NCI-H446 treated with DMSO at 0.1 percent for 48 hours (cell line): Measurements from ENCODE around the gene SSX5.
"Not testable (repeated sequence)": the region's sequence is repeated elsewhere in the genome, so short reads cannot be mapped to it uniquely, and the experiment has no call there.

Source experiments
- DNase-seq: peaks from one replicate; lab custom pipeline; 2025; lab: John Stamatoyannopoulos, UW

Gene SSX5

DNA sequence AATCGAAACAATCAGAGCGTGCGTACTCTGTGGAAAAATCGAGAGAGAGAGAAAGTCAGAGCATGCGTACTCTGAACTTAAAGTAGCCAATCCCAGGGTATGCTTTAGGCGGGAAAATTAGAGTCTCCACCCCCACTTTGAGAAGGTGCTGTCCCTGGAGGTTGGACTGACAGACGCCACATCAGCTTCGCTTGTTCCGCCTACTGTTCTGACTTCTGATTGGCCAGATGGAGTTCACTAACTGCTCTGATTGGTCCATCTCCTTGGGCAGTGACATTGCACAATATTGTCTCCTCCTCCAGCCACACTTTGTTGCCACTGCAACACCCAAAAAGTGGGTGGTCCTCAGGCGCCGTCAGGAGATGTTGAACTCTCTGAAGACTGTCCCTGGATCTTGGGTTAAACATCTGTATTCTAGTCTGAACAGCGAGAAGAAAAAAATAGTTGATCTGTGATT, at the start of gene SSX5:
SSX5 (minus strand) TSS at position 51 of the 457 bp plus-strand sequence. CDS start 1,437 bp downstream, outside the sequence.
- no peak for DNase-seq

- not testable (repeated sequence) for DNase-seq
Measured at GRCh38 chrX:48224196-48224595, 27.6 kb upstream of the SSX5 start.

- not testable (repeated sequence) for DNase-seq
Measured at GRCh38 chrX:48214341-48214740, 17.7 kb upstream of the SSX5 start.

- not testable (repeated sequence) for DNase-seq
Measured at GRCh38 chrX:48190024-48190423, 6.6 kb downstream of the SSX5 start.

- not testable (repeated sequence) for DNase-seq
Measured at GRCh38 chrX:48181882-48182281, 14.7 kb downstream of the SSX5 start.

DNA sequence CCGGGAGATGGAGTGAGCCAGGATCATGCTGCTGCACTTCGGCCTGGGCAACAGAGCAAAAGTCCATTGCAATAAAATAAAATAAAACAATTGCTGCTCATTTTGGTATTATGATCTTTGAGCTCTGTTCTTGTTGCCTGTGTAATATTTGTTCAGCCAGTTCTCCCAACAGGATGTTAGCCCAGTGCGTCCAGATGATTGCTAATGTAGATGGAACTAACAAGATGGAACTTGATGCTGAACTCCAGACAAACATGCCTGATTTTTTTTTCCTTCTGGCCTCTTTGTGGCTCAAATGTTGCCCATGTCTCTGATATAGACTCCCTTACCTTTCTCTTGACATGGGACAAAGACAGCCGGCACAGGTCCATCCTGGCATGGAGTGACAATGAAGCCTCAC, 15.8 kb downstream of the SSX5 start:
- DNase-seq: no peak

DNA sequence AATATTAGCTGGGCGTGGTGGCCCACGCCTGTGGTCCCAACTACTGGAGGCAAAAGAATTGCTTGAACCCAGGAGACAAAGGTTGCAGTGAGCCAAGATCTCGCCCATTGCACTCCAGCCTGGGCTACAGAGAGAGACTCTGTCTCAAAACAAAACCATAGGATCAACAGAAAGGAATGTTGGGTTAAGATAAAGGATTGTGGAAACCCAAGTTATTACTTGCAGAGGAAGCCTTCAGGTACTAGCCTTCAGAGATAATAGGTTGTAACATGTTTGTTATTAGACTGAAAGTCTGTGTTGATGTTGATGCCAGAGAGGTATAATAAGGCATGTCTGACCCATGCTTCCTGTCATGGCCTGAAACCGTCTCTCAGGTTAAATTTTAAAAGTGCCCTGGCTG, 16.9 kb downstream of the SSX5 start:
- no peak for DNase-seq

DNA sequence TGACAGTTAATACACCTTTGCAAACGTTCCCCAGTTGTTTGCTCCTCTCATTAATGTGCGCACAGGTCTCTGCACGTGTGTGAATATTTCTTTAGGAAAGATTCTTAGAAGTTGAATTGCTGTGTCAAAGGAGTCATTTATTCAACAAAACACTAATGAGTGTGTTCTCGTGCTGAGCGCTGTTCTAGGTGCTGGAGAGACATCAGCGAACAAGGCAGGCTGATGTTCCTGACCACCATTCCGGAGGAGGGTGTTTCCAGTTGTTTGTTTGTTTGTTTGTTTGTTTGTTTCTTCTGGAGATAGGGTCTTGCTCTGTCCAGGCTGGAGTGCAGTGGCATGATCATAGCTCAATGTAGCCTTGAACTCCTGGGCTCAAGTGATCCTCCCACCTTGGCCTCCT, 30.3 kb downstream of the SSX5 start:
- DNase-seq: not testable (repeated sequence)

DNA sequence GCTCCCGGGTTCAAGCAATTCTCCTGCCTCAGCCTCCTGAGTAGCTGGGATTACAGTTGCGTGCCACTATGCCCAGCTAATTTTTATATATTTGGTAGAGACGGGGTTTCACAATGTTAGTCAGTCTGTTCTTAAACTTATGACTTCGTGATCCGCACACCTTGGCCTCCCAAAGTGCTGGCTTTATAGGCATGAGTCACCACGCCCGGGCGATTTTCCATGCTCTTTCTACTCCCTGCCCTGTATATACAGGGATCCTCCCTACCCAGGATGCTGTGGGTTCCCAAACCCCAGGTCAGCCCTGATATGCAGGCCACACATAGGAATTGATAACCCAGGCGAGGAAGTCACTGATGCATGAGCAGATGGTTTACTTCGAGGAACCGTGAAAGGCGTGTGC, 31.4 kb downstream of the SSX5 start:
- DNase-seq: no peak

GRCh38 chrX:48156014-48156413, 40.6 kb downstream of the SSX5 start:
- DNase-seq: no peak

DNA sequence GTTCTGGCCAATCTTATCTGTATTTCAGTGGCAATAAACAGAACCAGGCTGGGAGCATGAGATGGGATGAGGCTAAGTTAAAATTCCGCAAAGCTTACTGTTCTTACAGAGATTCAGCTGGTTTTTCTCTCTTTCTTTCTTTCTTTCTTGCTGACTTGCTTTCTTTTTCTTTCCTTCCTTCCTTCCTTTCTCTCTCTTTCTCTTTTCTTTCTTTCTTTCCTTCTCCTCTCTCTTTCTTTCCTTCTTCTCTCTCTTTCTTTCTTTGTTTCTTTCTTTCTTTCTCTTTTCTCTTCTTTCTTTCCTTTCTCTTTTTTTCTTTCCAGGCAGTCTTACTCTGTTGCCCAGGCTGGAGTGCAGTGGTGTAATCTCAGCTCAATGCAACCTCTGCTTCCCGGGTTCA, 41.8 kb downstream of the SSX5 start:
- DNase-seq: no peak

- DNase-seq: no peak
Measured at GRCh38 chrX:48153769-48154168, 42.8 kb downstream of the SSX5 start.

GRCh38 chrX:48142697-48143096, 53.9 kb downstream of the SSX5 start:
- not testable (repeated sequence) for DNase-seq

DNA sequence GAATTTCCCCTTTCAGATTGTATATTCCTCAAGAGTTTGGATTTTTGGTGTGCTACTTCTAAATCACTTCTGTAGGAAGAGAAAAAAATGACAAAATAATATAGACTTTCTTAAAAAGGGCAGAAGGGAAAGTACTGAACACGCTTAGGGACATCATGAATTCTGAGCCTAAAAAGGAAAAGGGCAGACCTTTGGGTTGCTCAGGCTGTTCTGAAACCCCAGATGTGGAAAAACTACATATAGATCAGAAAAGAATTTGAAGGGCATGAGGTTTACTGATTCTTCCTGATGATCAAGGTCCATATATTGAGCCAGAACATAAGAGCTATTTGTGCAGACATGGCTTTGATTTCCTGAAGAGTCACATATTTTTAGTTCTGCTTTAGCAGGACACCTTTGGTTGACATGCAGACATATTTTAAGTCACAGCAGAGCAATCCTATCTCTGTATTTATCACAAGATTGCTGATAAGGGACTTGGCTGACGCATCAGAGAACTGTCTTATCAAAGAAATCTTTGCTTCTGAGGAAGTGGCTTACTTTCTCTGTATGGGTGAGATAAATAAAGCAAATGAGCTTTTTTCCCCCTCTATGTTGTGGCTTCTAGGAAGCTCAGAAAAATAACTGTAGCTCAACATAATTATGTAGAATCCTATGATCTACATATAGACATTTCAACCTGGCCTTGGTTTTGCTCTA, 54.6 kb downstream of the SSX5 start:
- not testable (repeated sequence) for DNase-seq

DNA sequence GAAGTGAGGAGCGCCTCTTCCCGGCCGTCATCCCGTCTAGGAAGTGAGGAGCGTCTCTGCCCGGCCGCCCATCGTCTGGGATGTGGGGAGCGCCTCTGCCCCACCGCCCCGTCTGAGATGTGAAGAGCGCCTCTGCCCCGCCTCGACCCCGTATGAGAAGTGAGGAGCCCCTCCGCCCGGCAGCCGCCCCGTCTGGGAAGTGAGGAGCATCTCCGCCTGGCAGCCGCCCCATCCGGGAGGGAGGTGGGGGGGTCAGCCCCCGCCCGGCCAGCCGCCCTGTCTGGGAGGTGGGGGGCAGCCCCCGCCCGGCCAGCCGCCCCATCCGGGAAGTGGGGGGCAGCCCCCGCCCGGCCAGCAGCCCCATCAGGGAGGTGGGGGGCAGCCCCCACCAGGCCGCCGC, 57.5 kb downstream of the SSX5 start:
- not testable (repeated sequence) for DNase-seq
